Activated T-cell treated with anti-CD3 and anti-CD28 coated beads for 24 hours (primary cell): ENCODE data around the gene CEBPB.
A peak's percentile ranks its signal among the peaks of the same experiment; 100 is the strongest.
"Not testable (repeated sequence)": the region's sequence is repeated elsewhere in the genome, so short reads cannot be mapped to it uniquely, and the experiment has no call there.

Experiments
- DNase-seq: peaks from one replicate; pipeline ENCODE4 v3.0.0-alpha.2; 2020; ENCODE audit warnings: low read depth

Gene CEBPB

DNA sequence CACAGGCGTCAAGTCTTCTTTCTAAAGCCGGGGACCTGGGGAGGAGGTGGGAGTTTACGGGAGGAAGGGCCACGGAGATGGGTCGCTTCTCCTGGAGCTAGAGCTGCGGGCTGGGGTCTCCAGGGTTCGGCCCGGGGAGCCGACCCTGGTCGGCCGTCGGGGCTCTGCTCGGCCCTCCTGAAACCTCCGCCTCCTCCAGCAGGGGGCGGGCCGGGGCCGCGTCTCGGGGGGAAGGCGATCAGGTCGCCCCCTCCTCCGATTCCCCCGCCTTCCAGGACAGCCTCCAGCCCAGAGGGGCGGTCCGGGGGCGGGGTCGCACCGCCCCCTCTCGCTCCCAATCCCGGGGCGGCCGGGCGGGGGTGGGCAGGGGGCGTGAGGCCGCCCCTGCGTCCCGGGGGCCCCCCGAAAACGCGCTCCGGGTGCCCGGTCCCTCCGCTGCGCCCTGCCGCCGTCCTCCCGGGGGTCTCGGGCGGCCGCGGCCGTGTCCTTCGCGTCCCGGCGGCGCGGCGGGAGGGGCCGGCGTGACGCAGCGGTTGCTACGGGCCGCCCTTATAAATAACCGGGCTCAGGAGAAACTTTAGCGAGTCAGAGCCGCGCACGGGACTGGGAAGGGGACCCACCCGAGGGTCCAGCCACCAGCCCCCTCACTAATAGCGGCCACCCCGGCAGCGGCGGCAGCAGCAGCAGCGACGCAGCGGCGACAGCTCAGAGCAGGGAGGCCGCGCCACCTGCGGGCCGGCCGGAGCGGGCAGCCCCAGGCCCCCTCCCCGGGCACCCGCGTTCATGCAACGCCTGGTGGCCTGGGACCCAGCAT, at the start of gene CEBPB:
TSS of gene CEBPB (plus strand) at position 580 of the 814 bp plus-strand sequence. CDS start at position 784, 204 bp downstream.
- peak; percentile 74 for DNase-seq

DNA sequence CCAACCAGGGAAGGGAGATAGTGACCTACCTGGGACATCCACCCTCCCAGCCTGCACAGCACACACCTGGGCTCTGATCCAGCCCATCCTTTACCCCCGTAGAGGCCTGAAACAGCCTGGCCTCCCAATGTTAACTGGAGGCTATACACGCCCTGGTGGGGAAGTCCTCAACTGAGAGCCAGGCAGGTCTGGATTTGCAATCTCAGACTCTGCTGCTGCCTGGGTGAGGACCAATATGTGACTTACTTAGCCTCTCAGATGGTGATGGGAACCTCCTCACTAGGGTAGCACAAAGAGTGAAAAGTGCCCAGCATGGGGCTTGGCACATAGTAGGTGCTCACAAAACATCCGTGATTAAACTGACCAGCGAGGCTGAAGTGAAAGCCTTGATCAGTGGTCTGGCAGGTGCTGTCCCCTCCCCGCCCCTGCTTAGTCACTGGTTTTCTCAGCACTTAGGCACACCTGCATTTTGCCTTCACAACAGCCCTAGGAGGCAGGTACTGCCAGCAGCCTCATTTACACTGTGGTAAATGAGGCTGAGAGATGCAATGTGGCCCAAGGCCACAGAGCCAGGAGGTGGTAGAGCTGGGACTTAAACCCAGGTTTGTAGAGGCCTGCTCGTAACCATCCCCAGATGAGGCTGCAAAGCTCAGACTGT, 49.5 kb upstream of the CEBPB start:
- DNase-seq: no peak

DNA sequence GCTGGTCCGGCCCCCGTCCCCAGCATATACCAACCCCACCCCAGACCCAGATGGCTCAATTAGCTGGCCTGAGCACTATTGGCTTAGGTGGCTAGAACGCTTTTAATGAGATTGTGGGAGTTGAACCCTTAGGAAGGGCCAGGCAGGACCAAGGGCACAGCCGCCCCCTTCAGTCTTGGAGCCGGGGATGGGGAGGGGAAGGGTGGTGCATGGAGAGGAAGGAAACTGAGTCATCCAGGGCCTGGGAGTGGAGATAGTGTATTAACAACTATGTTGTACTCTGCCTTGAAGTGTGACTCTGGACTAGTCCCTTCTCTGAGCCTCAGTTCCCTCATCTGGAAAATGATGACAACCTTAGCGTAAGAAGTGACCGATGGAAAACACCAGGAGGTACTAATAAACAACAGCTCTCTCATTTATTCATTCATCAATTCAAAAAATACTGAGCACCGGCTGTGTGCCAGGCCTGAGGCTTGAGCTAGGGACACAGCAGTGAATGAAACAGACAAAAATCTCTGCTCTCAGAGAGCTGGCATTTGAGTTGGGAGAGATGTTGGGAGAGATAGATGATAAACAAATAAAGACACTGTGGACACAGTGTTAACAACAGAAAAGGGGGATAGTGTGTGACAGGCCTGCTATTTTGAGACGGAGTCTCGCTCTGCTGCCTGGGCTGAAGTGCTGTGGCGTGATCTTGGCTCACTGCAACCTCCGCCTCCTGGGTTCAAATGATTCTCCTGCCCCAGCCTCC, 48.6 kb upstream of the CEBPB start:
- no peak for DNase-seq

DNA sequence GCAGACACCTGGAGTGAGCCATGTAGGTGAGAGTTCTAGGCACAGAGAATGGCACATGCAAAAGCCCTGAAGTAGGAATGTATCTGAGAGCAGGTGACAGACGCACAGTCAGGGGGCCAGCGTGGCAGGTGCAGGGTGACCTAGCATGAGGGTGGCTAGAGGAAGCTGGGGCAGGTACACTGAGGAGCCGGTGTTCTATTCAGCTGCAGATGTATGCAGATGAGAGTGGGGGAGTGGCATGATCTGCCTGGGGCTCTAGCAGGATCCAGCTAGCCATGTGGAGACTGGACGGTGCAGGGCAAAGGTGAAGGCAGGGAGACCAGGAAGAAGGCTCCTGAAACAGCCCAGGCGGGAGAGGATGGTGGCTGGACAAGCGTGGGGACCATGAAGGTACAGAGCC, 47.8 kb upstream of the CEBPB start:
- no peak for DNase-seq

DNA sequence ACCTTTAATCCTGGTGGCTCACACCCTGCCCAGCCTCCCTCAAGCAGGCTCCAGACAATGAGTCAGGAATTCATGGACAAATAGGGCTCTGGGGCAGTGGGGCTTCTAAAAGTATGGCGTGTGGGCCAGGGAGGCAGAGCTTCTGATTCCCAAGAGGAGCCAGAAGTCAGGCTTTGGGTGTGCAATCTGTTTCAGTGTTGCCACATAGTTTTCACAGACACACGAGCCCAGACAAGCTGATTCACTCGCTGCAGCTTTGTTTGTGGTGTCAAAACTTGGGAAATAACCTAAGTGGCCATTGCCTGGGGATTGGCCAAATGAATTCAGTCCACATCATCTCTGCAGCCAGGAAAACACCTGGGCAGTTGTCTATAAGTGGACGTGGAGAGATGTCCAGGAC, 46.3 kb upstream of the CEBPB start:
- no peak for DNase-seq

- DNase-seq: no peak
Observed at GRCh38 chr20:50145566-50145965, 45.1 kb upstream of the CEBPB start.

DNA sequence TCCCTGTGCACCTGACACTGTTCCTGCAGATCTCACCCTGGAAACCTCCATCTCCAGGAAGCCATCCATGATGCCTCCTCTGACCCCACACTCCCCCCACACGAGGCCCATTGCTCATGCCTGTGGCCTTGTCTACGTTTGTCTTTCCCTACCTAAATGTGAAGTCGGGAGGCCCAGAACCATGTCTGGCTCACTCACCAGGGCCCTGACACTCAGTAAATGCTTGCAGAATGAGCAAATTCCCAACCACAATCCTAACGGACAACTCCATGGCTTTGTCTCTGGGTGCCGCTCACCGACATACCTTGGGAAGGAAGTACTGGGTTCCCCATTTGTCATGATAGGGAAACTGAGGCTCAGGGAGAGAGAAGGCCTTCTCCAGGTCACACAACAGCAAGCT, 44.4 kb upstream of the CEBPB start:
- DNase-seq: no peak

GRCh38 chr20:50146732-50147662, 43.6 kb upstream of the CEBPB start:
- DNase-seq: peak; percentile 61

GRCh38 chr20:50149481-50150254, 41.0 kb upstream of the CEBPB start:
- no peak for DNase-seq

DNA sequence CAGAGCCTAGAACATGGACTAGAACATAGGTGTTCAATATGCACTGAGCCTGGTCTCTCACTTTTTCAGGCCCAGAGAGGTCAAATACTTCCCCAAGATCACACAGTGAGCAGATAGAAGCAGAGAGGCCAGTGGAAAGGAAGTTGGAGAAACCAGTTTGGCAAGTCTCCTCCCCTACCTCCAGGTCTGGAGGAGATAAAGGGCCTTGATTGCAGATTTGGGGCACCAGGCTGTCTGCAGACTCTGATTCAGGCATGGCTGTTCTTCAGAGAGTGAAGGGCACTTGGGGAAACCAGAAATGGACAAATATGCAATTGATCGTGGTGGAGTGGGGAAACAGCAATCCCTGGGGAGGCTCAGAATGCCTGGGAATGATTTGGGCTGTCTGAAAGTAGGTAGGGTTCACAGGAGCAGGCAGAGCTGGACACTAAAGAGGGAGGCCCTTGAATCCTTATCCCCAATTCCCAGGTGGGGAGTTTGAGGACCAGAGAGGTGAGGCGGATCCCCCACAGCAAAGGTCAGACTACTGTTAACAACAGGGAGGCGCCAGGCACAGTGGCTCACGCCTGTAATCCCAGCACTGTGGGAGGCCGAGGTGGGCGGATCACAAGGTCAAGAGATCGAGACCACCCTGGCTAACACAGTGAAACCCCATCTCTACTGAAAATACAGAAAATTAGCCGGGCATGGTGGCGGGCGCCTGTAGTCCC, 39.4 kb upstream of the CEBPB start:
- no peak for DNase-seq

GRCh38 chr20:50152394-50153152, 38.1 kb upstream of the CEBPB start:
- DNase-seq: no peak

DNA sequence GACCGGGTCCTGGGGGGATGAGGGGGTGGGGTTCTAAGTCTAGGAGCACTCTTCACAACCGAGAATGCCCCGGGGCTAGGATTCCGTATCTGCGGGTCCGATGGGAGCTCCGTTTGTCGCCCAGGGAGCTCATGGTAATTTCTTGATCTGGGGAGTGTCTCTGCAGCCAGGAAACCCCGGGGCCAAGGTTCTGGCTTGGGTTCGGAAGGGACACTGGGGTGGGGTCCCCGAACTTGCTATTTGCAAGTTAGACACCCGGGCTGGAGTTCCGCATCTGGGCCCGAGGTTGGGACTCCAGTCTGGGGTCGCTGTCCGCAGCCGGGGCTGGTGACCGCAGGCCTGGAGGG, 37.5 kb upstream of the CEBPB start:
- DNase-seq: no peak

- DNase-seq: peak; percentile 81
Observed at GRCh38 chr20:50153500-50154377, 36.9 kb upstream of the CEBPB start, which contains the start of gene PEDS1. PEDS1 (minus strand) TSS chr20:50153723; CDS start chr20:50153637, 86 bp downstream.

- not testable (repeated sequence) for DNase-seq
Observed at GRCh38 chr20:50161494-50161893, 29.1 kb upstream of the CEBPB start.

- no peak for DNase-seq
Observed at GRCh38 chr20:50163570-50164317, 26.9 kb upstream of the CEBPB start.

DNA sequence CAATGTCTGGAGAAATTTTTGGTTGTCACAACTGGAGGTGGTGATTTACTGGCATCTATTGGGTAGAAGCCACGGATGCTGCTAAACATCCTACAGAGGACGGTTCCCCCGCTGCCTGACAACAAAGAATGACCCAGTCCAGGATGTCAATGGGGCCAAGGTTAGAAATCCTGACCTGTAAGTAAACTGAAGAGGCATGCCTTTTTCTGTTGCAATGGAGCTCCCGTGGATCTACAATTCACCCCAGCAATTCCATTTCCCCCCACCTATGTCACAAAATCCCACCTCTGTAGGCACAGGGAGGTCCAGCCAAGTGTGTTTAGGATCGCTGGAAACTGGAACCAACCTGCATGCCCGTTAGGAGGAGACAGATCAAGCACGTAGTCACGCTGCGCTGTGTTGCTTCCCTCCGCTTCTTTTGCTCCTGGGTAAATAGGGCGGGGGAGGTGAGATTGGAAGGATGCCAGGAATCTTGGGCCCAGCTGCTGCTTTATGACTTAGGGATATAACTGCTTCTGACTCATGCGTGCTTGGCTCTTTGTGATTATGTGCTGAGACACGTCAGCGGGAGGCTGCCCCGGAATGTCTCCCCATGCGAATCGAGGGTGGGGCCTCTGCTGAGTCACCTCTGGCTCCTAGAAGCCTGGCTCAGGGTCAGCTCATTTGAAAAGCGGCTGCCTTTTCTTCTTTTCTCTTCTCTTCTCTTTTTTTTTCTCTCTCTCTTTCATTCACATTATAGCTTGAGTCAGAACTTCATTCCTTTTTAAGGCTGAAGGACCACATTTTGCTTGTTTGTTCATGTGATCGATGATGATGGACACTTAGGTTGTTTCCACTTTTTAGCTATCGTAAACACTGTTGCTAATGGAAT, 24.7 kb upstream of the CEBPB start:
- peak; percentile 81 for DNase-seq

DNA sequence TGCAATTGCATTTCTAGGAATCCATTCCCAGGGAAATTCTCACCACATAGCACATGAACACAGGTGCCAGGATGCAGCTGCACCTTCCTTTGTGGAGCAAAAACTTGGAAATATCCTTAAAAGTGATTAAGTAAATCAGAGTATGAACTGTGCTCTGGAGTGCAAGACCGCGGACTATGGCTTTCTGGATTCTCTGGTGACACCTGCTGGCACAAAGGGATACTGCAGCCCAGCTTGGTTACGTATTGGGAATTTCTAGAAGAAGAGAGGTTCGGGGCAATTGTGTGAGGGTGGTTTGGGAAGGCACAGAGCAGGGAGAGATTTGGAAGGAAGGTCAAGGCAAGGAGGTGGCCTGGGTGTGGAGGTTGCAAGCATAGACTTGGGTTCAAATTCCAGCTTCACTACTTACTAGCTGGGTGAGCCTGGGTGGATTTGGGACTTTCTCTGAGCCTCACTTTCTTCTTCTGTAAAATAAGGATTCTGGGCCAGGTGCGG, 21.3 kb upstream of the CEBPB start:
- DNase-seq: peak; percentile 74
